Measurements from ENCODE around the gene ANKRD23. TPM values are rescaled to one million over a fixed set of nuclear protein-coding genes. Genes with fewer than 3 reads are reported as not detected.

ANKRD23 gene
- total and polyA plus RNA-seq, 2 of the 13 experiments (the other 11 are each of a cell fraction or from before 2014, with no cell fraction given), result 1.5 to 1.6 TPM

- no TSS peak for BruUV-seq (replicated peaks)
- intact Hi-C loops (cut with micrococcal nuclease; ENCODE audit: unreplicated experiment), result loop anchor here (5.0 kb wide), 3 partner anchors 54 to 214 kb away; partner anchors contain the start of genes CNNM4 and KANSL3
- FAIRE-seq, result no peak
- TF ChIP-seq FOXA3 (CRISPR knock-in tag; IDR thresholded peaks at IDR 0.05), result peak; percentile 87
- peak; percentile 91 for TF ChIP-seq ZFY (CRISPR knock-in tag; IDR thresholded peaks at IDR 0.05)
- 0 out of 2 replicates have a peak, but pooled peaks have one; percentile 85 for TF ChIP-seq IRF1 (CRISPR knock-in tag; IDR thresholded peaks at IDR 0.05; ENCODE audit: low read depth)
- peak; percentile 85; the same call in 1 of the 2 replicates for TF ChIP-seq ZNF101 (CRISPR knock-in tag; IDR thresholded peaks at IDR 0.05; ENCODE audit: borderline replicate concordance, low read depth)
- peak; percentile 98 for TF ChIP-seq RBFOX2 (IDR thresholded peaks at IDR 0.05; ENCODE audit: low read depth, low read length)
- TF ChIP-seq, protein P1, sequence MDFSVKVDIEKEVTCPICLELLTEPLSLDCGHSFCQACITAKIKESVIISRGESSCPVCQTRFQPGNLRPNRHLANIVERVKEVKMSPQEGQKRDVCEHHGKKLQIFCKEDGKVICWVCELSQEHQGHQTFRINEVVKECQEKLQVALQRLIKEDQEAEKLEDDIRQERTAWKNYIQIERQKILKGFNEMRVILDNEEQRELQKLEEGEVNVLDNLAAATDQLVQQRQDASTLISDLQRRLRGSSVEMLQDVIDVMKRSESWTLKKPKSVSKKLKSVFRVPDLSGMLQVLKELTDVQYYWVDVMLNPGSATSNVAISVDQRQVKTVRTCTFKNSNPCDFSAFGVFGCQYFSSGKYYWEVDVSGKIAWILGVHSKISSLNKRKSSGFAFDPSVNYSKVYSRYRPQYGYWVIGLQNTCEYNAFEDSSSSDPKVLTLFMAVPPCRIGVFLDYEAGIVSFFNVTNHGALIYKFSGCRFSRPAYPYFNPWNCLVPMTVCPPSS (IDR thresholded peaks at IDR 0.05), result no peak
- TF ChIP-seq, protein P2, sequence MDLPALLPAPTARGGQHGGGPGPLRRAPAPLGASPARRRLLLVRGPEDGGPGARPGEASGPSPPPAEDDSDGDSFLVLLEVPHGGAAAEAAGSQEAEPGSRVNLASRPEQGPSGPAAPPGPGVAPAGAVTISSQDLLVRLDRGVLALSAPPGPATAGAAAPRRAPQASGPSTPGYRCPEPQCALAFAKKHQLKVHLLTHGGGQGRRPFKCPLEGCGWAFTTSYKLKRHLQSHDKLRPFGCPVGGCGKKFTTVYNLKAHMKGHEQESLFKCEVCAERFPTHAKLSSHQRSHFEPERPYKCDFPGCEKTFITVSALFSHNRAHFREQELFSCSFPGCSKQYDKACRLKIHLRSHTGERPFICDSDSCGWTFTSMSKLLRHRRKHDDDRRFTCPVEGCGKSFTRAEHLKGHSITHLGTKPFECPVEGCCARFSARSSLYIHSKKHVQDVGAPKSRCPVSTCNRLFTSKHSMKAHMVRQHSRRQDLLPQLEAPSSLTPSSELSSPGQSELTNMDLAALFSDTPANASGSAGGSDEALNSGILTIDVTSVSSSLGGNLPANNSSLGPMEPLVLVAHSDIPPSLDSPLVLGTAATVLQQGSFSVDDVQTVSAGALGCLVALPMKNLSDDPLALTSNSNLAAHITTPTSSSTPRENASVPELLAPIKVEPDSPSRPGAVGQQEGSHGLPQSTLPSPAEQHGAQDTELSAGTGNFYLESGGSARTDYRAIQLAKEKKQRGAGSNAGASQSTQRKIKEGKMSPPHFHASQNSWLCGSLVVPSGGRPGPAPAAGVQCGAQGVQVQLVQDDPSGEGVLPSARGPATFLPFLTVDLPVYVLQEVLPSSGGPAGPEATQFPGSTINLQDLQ (CRISPR knock-in tag; IDR thresholded peaks at IDR 0.05), result peak; percentile 72
- TF ChIP-seq ZNF724P (CRISPR knock-in tag; IDR thresholded peaks at IDR 0.05; ENCODE audit: borderline replicate concordance), result peak; percentile 59
- peak; percentile 76; the same call in 1 of the 2 replicates for TF ChIP-seq ZNF83 (CRISPR knock-in tag; IDR thresholded peaks at IDR 0.05; ENCODE audit: borderline replicate concordance)
- peak; percentile 52; the same call in 1 of the 2 replicates for TF ChIP-seq GATAD1 (CRISPR knock-in tag; IDR thresholded peaks at IDR 0.05)
- peak; percentile 83; the same call in 1 of the 2 replicates for TF ChIP-seq ZNF383 (CRISPR knock-in tag; IDR thresholded peaks at IDR 0.05; ENCODE audit: borderline replicate concordance)
- peak; percentile 55 for TF ChIP-seq RXRA (CRISPR knock-in tag; IDR thresholded peaks at IDR 0.05)
- TF ChIP-seq ZNF280B (CRISPR knock-in tag; IDR thresholded peaks at IDR 0.05; ENCODE audit: borderline replicate concordance), result no peak
- TF ChIP-seq HNRNPLL (IDR thresholded peaks at IDR 0.05; ENCODE audit: low read depth, low read length, poor library complexity, severe bottlenecking), result peak; percentile 93
Observed at GRCh38 chr2:96816127-96816835, 27.5 kb downstream of the ANKRD23 start, which contains the start of gene CNNM3. CNNM3 (plus strand) TSS chr2:96816268; CDS start chr2:96816278, 10 bp downstream.

More at GRCh38 chr2:96816127-96816835, 27.5 kb downstream of the ANKRD23 start, which contains the start of gene CNNM3:
- Histone ChIP-seq H4K20me1 (ENCODE audit: insufficient read depth, low read length) (peaks cover 39% of the 10 kb centered on the region), H3K27ac (ENCODE audit: extremely low read length, insufficient read depth, low read length) (peak within 1 kb of the TSS; percentile 92), H3K4me3 (replicated peaks in 1 of 3; ENCODE audit: insufficient read depth in 1 of 3, low read depth in 2 of 3, low read length in 3 of 3) (peak within 1 kb of the TSS; percentile 87 to 96 (median 91)), H3K4me1 (ENCODE audit: insufficient read depth, low read length) (peaks cover 72% of the 10 kb centered on the region), H3K9ac (ENCODE audit: insufficient read depth, low read depth, low read length) (peak within 1 kb of the TSS; percentile 87), H3K4me2 (ENCODE audit: low read depth, low read length) (peak within 1 kb of the TSS; percentile 100), H3K79me2 (ENCODE audit: insufficient read depth, low read length) (peaks cover 52% of the 10 kb centered on the region), H3K9me3 (ENCODE audit: low read length) (no peaks in the 10 kb centered on the region), H2AFZ (ENCODE audit: low read length) (peak within 1 kb of the TSS; percentile 11), H3K27me3 (ENCODE audit: control insufficient read depth in 1 of 2, insufficient read depth in 2 of 2, low read length in 2 of 2) (no peaks in the 10 kb centered on the region; a peak in 1 of 5 replicates), H3K36me3 (replicated peaks in 1 of 2; ENCODE audit: control insufficient read depth in 1 of 2, insufficient read depth in 2 of 2, low read length in 2 of 2) (peaks cover 1 to 12% of the 10 kb centered on the region in 2 experiments; a peak in 4 of 5 replicates)
- ChIA-PET POLR2A (interaction anchor here (0.8 to 7.4 kb wide), 17 partner anchors 10 to 279 kb away, joined by 3 to 99 read pairs (median 4); partner anchors contain the start of genes ANKRD39 and CNNM4), CTCF (ENCODE audit: low intra/inter-chr PET ratio, low total read pairs) (no interaction called here)
- in situ Hi-C loops (cut with HindIII; ENCODE audit: extremely low pct_ligation_motif_present, low pct_unique_long_range_greater_than_20kb), result no loop called here
- WGBS (ENCODE audit: low lambda C conversion rate), result 2% methylated on average over 12 of the region's 103 CpGs
- DNase-seq (ENCODE audit: low spot score) (peak; percentile 91), ATAC-seq (peak; percentile 87)

Data from HepG2 (cell line).